Heart left ventricle (tissue), 13 donors: ENCODE measurements around the gene MAPK10.

Source experiments
- POLR2A ChIP-seq, 2 donors: fragments of 450-650 bp; IDR thresholded peaks; one replicate each; pipeline ENCODE4 v1.6.1; 2017; ENCODE audit warnings: antibody characterized with exemption in 2 of 2, mild to moderate bottlenecking in 2 of 2, moderate library complexity in 2 of 2
- TF ChIP-seq, protein P1 (sequence below), 12 donors: fragments of 200-600 bp; sonication (generic) in 4 of 12; IDR thresholded peaks; one replicate each; pipeline versions ENCODE4 v1.5.0 to v1.8.0; 2018 to 2022; ENCODE audit warnings: antibody characterized with exemption in 12 of 12, mild to moderate bottlenecking in 5 of 12
- donor health status: ischemic (EF 13 %, LVEDD 7.1; RV severe dilation, severe dysfunction).
- donor health status: DM: no; HTN: yes; CAD: no.
- donor health status: DM: no; HTN: no; CAD: no.
- donor health status: ischemic (EF 25% LVEDD 6.9; RV normal size, moderate dysfunction).
- donor health status: ischemic (EF 25% LVEDD 5.7; RV mildly dilated, moderate dysfunction).
- donor health status: ischemic (EF 35%, LVEDD 5.7; RV mildly dilated, moderate dysfunction).
- donor health status: nonischemic (EF 11% LVEDD 7.7; RV severe dilation, severe dysfunction).
- donor health status: DM: yes; HTN: yes; CAD: no.
- donor health status: PGD.
- donor health status: ischemic (EF 29% LVEDD 5.4; RV normal size, mild dysfunction).
- donor health status: nonischemic (EF 23%, LVEDD 6.1; RV moderate dilation, normal function).

DNA sequence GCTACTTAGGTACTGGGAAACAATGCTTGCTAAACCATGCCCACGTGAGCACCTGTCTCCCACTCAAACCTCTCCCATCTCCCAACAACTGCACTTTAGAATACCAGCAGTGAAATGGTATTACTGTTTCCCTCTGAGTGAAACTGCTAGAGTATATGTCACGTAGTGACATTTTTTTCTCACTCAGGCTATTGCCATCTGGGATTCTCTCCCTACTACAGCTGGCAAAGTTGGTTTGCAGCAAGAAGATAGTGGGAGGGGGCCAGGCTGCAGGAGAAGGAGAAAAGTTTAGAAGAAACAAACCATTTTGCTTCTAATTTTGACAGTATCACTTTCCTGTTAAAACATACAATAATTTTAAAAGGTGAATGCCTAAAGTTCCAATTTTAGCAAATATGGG lies 358.3 kb downstream of the MAPK10 start:
- no peak for TF ChIP-seq POLR2A (IDR thresholded peaks at IDR 0.05)
- TF ChIP-seq, protein P1, sequence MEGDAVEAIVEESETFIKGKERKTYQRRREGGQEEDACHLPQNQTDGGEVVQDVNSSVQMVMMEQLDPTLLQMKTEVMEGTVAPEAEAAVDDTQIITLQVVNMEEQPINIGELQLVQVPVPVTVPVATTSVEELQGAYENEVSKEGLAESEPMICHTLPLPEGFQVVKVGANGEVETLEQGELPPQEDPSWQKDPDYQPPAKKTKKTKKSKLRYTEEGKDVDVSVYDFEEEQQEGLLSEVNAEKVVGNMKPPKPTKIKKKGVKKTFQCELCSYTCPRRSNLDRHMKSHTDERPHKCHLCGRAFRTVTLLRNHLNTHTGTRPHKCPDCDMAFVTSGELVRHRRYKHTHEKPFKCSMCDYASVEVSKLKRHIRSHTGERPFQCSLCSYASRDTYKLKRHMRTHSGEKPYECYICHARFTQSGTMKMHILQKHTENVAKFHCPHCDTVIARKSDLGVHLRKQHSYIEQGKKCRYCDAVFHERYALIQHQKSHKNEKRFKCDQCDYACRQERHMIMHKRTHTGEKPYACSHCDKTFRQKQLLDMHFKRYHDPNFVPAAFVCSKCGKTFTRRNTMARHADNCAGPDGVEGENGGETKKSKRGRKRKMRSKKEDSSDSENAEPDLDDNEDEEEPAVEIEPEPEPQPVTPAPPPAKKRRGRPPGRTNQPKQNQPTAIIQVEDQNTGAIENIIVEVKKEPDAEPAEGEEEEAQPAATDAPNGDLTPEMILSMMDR (IDR thresholded peaks at IDR 0.05) = no peak
